Neuronal stem cell (in vitro differentiated cells): ENCODE data around the gene KIAA2012.
"Not testable (repeated sequence)": the region's sequence is repeated elsewhere in the genome, so short reads cannot be mapped to it uniquely, and the experiment has no call there.

ENCODE experiments used
- DNase-seq: peaks from one replicate; pipeline ENCODE4 v3.0.0-alpha.2; 2013; ENCODE audit warnings: low spot score
- H2AFZ ChIP-seq: one replicate; pipeline ENCODE4 v1.6.1; 2013; ENCODE audit warnings: mild to moderate bottlenecking, low read length, inconsistent platforms
- H2AK5ac ChIP-seq: 2 replicates; pipeline ENCODE4 v1.6.1; 2013; ENCODE audit warnings: low read depth, mild to moderate bottlenecking, inconsistent platforms, low read length, moderate library complexity, mixed read lengths
- H2BK120ac ChIP-seq: 2 replicates; pipeline ENCODE4 v1.6.1; 2013; ENCODE audit warnings: low read depth, mild to moderate bottlenecking, inconsistent platforms, low read length, moderate library complexity, mixed read lengths
- H2BK12ac ChIP-seq: one replicate; pipeline ENCODE4 v1.6.1; 2013; ENCODE audit warnings: low read length, inconsistent platforms
- H2BK15ac ChIP-seq: 2 replicates; pipeline ENCODE4 v1.6.1; 2013; ENCODE audit warnings: mild to moderate bottlenecking, low read length, inconsistent platforms, mixed read lengths
- H2BK5ac ChIP-seq: one replicate; pipeline ENCODE4 v1.6.1; 2013; ENCODE audit warnings: inconsistent platforms, mild to moderate bottlenecking, low read length, moderate library complexity
- H3K14ac ChIP-seq: one replicate; pipeline ENCODE4 v1.6.1; 2013; ENCODE audit warnings: low read length, inconsistent platforms
- H3K18ac ChIP-seq: 2 replicates; pipeline ENCODE4 v1.6.1; 2013; ENCODE audit warnings: low read length, inconsistent platforms
- H3K23ac ChIP-seq: 2 replicates; pipeline ENCODE4 v1.6.1; 2013; ENCODE audit warnings: low read depth, mild to moderate bottlenecking, mixed read lengths, low read length, inconsistent platforms; ENCODE audit not compliant: poor library complexity
- H3K27ac ChIP-seq: replicated peaks from 3 replicates; pipeline ENCODE4 v1.5.1; 2013; ENCODE audit warnings: low read length, inconsistent platforms
- H3K27me3 ChIP-seq, 3 experiments: 2 replicates each; pipeline ENCODE4 v1.6.1; 2013; ENCODE audit warnings: low read length in 3 of 3, mild to moderate bottlenecking in 2 of 3, inconsistent platforms in 1 of 3, low read depth in 1 of 3, mixed read lengths in 1 of 3, moderate library complexity in 1 of 3; ENCODE audit not compliant: control insufficient read depth in 3 of 3, insufficient read depth in 3 of 3
- H3K36me3 ChIP-seq, 2 donors: replicated peaks in 1 of 2; 2 replicates each; pipeline ENCODE4 v1.6.1; 2013; ENCODE audit warnings: low read length in 2 of 2; ENCODE audit not compliant: control insufficient read depth in 2 of 2, insufficient read depth in 2 of 2
- H3K4ac ChIP-seq: 2 replicates; pipeline ENCODE4 v1.6.1; 2013; ENCODE audit warnings: inconsistent platforms, mild to moderate bottlenecking, low read length, moderate library complexity
- H3K4me1 ChIP-seq, 2 donors: 1 replicate in 1 of 2; 2 replicates in 1 of 2; pipeline ENCODE4 v1.6.1; 2013; ENCODE audit warnings: low read length in 2 of 2, low read depth in 1 of 2; ENCODE audit not compliant: control insufficient read depth in 2 of 2, insufficient read depth in 1 of 2
- H3K4me2 ChIP-seq: one replicate; pipeline ENCODE4 v1.6.1; 2013; ENCODE audit warnings: mild to moderate bottlenecking, low read length, inconsistent platforms; ENCODE audit not compliant: insufficient read depth, poor library complexity, severe bottlenecking
- H3K4me3 ChIP-seq, 2 donors: 2 replicates each; pipeline ENCODE4 v1.5.1; 2013; ENCODE audit warnings: low read length in 2 of 2, mild to moderate bottlenecking in 2 of 2, inconsistent platforms in 1 of 2, moderate library complexity in 1 of 2
- H3K79me1 ChIP-seq: one replicate; pipeline ENCODE4 v1.6.1; 2013; ENCODE audit warnings: low read depth, mild to moderate bottlenecking, inconsistent platforms, low read length, moderate library complexity
- H3K9ac ChIP-seq: one replicate; pipeline ENCODE4 v1.6.1; 2013; ENCODE audit warnings: mild to moderate bottlenecking, low read depth, low read length, inconsistent platforms; ENCODE audit not compliant: poor library complexity
- H3K9me3 ChIP-seq, 2 donors: replicated peaks in 1 of 2; 2 replicates each; pipeline versions ENCODE3 to v1.6.1; 2013; ENCODE audit warnings: low read length in 2 of 2, mild to moderate bottlenecking in 2 of 2, inconsistent platforms in 1 of 2, low read depth in 1 of 2, mixed read lengths in 1 of 2, moderate library complexity in 1 of 2; ENCODE audit not compliant: control insufficient read depth in 2 of 2, insufficient read depth in 1 of 2
- H4K8ac ChIP-seq: one replicate; pipeline ENCODE4 v1.6.1; 2013; ENCODE audit warnings: low read depth, mild to moderate bottlenecking, inconsistent platforms, low read length, moderate library complexity
- H4K91ac ChIP-seq: one replicate; pipeline ENCODE4 v1.6.1; 2013; ENCODE audit warnings: low read length, low read depth, mild to moderate bottlenecking, inconsistent platforms; ENCODE audit not compliant: poor library complexity
- WGBS, 2 donors: extraction: QIAGEN DNeasy Blood & Tissue Kit; methylation state at CpG; one replicate each; pipeline ENCODE4 v1.1.7; 2013; ENCODE audit warnings: missing lambda C conversion rate in 2 of 2, mixed read lengths in 1 of 2; ENCODE audit not compliant: insufficient read length in 2 of 2, insufficient replicate concordance in 1 of 2; ENCODE audit errors: extremely low coverage in 2 of 2; 5-methylcytosine and 5-hydroxymethylcytosine counted together

KIAA2012 gene

DNA sequence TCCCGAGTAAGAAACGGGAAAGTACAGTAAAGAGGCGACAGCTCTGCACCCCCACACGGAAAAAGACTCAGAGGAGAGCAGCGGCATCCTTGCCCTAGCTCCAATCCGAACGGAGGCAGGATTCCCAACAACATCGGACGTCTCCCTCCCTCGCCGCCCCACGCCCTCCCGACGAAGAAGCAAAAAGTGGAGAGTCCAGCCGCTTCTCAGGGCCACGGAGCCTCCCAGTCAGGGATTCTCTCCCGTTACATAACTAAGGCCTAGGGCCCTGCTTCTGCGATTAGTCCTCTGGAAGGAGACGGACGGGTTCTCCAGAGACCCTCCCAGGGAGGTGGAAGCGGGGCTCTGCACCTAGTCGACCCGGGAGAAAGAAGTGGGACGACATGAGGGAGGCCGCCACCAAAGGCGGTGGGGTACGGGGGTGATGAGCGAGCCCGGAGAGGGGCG lies 164.8 kb downstream of the KIAA2012 start:
- no CpG with 5 or more reads among the region's 30 CpGs for WGBS, 2 donors
- H2BK5ac ChIP-seq, result peak overlapping the region; percentile 91
- H3K23ac ChIP-seq, result no peak overlapping the region
- no peak overlapping the region for H4K8ac ChIP-seq
- no peak overlapping the region for H4K91ac ChIP-seq
- no peaks in the 10 kb centered on the region for H3K9me3 ChIP-seq
- H3K4me1 ChIP-seq, result peaks cover 0 to 4% of the 10 kb centered on the region in 2 donors
- H3K36me3 ChIP-seq, result peaks cover 0 to 20% of the 10 kb centered on the region in 2 donors
- peak overlapping the region; percentile 88 for H3K27ac ChIP-seq
- H2BK12ac ChIP-seq, result no peak overlapping the region
- H3K27me3 ChIP-seq, result peaks cover 0 to 2% (median 0%) of the 10 kb centered on the region in 3 experiments
- H3K79me1 ChIP-seq, result peaks cover 2% of the 10 kb centered on the region
- peak overlapping the region; percentile 97 for H2AFZ ChIP-seq
- H3K4ac ChIP-seq, result no peak overlapping the region
- no peak overlapping the region for H2BK120ac ChIP-seq
- H2BK15ac ChIP-seq, result no peak overlapping the region
- H3K14ac ChIP-seq, result peak overlapping the region; percentile 1
- peak overlapping the region; percentile 91 to 94 for H3K4me3 ChIP-seq
- peak overlapping the region; percentile 59 for H3K4me2 ChIP-seq
- H2AK5ac ChIP-seq, result no peak overlapping the region
- peak overlapping the region; percentile 76 for H3K18ac ChIP-seq
- peak overlapping the region; percentile 97 for H3K9ac ChIP-seq
- peak; percentile 41 for DNase-seq

DNA sequence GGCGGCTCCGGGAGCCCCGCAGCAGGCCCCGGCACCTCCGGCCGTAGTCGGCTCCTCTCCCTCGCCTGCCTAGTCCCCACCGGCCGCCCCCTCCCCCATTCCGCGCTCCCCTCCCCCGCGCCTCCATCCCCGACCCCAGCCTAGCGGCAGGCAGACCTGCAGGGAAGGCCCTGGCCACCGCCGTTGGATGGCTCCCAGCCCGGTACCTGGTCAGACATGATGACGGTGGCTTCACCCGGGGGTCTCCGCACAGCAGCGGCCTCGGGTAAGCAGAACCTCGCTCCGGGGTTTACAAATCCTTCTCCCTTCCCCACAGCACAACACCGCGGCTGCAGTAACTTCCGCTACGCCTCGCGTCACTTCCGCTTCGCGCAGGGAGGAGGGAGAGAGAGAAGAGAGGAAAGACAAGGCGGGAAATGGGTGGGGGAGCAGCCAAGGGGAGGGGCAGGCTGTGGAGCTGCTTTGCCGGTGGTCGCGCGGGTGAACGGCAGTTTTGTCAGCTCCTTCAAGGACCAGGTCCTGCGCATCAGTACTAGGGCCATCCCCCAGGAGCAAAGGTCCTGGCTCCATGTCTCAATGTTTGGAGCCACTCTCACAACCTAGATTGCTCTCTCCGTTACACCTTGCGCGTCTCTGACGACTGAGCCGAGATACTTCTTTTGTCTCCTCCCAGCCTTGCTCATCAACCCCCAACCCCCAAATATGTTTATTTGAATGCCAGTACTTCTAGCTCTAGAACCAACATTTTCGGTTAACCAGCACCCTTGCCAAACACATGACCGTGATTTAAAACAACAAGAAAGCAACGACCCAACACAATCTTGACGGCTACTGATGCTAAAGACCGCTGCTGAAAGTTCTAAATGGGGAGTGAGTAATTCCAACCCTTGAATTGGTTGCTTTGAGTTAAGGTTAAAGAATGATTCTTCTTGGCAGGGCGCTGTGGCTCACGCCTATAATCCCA lies 165.5 kb downstream of the KIAA2012 start, which contains the start of gene SUMO1:
SUMO1 (minus strand) TSS at position 364 of the 964 bp plus-strand sequence; CDS start at position 218, 146 bp downstream.
- Histone ChIP-seq H2BK15ac (no peak within 1 kb of the TSS), H3K9me3 (no peaks in the 10 kb centered on the region), H3K79me1 (peaks cover 2% of the 10 kb centered on the region), H4K8ac (no peak within 1 kb of the TSS), H4K91ac (no peak within 1 kb of the TSS), H3K23ac (peak within 1 kb of the TSS; percentile 57), H2BK5ac (peak within 1 kb of the TSS; percentile 91), H3K27me3 (peaks cover 0 to 2% (median 0%) of the 10 kb centered on the region in 3 experiments), H3K4me1 (peaks cover 0 to 4% of the 10 kb centered on the region in 2 donors), H3K4me3 (peak within 1 kb of the TSS; percentile 91 to 94), H2AFZ (peak within 1 kb of the TSS; percentile 97), H2BK120ac (no peak within 1 kb of the TSS), H3K36me3 (peaks cover 0 to 13% of the 10 kb centered on the region in 2 donors), H3K14ac (peak within 1 kb of the TSS; percentile 1), H2AK5ac (no peak within 1 kb of the TSS), H3K9ac (peak within 1 kb of the TSS; percentile 97), H3K4ac (no peak within 1 kb of the TSS), H2BK12ac (no peak within 1 kb of the TSS), H3K27ac (peak within 1 kb of the TSS; percentile 88), H3K18ac (peak within 1 kb of the TSS; percentile 98), H3K4me2 (peak within 1 kb of the TSS; percentile 59)
- DNase-seq, result peak; percentile 90
- no CpG with 5 or more reads among the region's 54 CpGs for WGBS, 2 donors

DNA sequence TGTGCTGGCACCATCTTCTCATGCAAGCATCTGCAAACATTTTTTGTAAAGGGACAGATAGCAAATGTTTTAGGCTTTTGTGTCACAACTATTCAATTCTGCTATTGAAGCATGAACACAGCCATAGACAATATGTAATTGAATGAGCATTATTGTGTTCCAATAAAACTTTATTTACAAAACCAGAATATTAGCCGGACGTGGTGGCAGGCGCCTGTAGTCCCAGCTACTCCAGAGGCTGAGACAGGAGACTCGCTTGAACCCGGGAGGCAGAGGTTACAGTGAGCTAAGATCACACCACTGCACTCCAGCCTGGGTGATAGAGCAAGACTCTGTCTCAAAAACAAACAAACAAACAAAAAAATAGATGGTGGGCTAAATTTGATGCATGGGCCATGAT lies 174.7 kb downstream of the KIAA2012 start:
- not testable (repeated sequence) for H3K4ac ChIP-seq, H3K23ac ChIP-seq, H2AK5ac ChIP-seq, H3K9ac ChIP-seq, DNase-seq, H3K4me3 ChIP-seq, H3K14ac ChIP-seq, H2BK12ac ChIP-seq, H3K18ac ChIP-seq, H2BK15ac ChIP-seq, H3K27me3 ChIP-seq, H4K8ac ChIP-seq, H3K79me1 ChIP-seq, H3K4me1 ChIP-seq, H3K36me3 ChIP-seq, H3K9me3 ChIP-seq, H2BK5ac ChIP-seq, H4K91ac ChIP-seq, H3K27ac ChIP-seq, H2AFZ ChIP-seq, H2BK120ac ChIP-seq, H3K4me2 ChIP-seq
- no CpG with 5 or more reads among the region's 5 CpGs for WGBS, 2 donors
